EH (cell line): ENCODE results near the gene RB1.
"Not testable (repeated sequence)": the region's sequence is repeated elsewhere in the genome, so short reads cannot be mapped to it uniquely, and the experiment has no call there.

Experiments used
- DNase-seq: peaks from one replicate; pipeline ENCODE4 v3.0.0-alpha.2; 2015; ENCODE audit warnings: low read depth

Gene RB1

GRCh38 chr13:48349525-48349924, 46.0 kb downstream of the RB1 start:
- DNase-seq: no peak

DNA sequence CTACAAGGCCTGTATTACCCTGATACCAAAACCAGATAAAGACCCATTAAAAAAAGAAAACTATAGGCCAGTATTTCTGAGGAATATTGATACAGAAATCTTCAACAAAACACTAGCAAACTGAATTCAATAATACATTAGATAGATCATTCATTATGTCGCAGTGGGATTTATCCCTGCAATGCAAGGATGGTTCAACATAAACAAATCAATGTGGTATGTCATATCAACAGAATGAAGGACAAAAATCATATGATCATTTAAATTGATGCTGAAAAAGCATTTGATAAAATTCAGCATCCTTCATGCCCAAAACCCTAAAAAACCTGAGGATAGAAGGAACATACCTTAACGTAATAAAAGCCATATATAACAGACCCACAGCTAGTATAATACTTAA, 50.0 kb downstream of the RB1 start:
- DNase-seq: no peak

DNA sequence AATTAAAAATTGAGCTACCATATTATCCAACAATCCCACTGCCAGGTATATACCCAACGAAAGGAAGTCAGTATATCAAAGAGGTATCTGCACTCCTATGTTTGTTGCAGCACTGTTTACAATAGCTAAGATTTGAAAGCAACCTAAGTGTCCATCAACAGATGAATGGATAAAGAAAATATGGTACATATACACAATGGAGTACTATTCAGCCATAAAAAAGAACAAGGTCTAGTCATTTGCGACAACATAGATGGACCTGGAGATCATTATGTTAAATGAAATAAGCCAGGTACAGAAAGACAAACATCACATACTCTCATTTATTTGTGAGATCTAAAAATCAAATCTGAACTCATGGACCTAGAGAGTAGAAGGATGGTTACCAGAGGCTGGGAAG, 52.0 kb downstream of the RB1 start:
- DNase-seq: not testable (repeated sequence)

DNA sequence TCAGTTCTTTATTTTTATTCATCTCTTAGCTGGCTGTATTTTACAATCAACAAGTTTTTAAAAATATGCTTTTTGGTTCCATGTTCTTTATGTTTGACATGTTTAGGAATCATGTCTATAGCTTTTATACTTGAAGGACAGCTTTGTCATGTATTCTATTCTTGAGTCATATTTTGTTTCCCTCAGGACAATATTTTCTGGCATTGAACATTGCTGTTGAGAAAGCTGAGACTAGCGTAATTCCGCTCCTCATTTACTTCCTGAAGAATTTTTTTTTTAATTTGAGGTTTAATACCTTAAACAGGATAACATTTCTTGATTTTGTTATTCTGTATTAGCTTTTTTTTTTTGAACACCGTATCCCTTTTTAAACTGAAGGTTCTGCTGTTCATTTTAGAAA, 53.2 kb downstream of the RB1 start:
- no peak for DNase-seq

GRCh38 chr13:48369988-48370387, 66.4 kb downstream of the RB1 start:
- DNase-seq: no peak

GRCh38 chr13:48370815-48371214, 67.3 kb downstream of the RB1 start:
- DNase-seq: no peak

DNA sequence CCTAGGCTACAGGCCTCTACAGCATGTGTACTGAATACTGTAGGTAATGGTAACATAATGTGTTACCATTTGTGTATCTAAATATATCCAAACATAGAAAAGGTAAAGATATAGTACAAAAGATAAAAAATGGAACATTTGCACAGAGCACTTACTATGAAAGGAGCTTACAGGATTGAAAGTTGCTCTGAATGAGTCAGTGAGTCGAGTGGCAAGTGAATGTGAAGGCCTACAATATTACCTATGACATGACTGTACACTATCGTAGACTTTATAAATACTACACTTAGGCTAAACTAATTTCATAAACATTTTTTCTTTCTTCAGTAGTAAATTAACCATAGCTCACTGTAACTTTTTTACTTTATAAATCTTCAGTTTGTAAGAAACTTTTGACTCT, 74.3 kb downstream of the RB1 start:
- no peak for DNase-seq

DNA sequence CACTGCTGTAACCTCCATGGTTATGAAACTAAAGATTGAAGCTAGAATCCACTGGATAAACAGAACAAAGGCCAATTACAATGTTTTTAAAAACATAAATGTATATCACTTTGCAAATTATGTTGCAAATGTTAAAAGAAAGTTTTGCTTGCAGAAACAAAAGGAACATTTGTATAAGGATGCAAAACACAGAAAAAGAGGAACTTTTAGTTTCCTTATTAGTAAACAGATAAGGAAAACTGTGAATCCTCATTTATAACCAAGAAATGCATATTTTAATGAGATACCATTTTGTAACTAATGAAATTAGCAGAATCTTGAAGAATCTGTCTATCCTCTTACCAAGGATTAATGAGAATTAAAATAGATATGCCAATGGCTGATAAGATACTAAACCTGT, 77.0 kb downstream of the RB1 start:
- no peak for DNase-seq

DNA sequence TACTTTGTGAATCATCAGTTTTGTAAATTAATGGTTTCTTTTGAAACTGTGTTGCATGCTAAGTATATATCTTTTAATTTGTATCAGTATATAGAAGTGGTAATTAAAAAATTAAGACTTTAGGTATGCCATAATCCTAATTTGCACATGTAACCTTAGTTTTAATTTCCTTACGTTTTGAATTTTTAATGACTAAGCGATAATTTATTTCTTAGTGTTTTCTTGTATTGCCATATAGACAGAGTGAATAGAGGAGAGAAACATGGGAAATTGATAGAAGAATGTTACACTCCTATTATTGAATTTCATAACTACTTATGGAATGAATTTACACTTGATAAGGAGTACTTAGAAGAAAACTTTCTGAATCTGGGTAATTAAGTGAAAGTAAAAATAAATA, 79.8 kb downstream of the RB1 start:
- DNase-seq: no peak

DNA sequence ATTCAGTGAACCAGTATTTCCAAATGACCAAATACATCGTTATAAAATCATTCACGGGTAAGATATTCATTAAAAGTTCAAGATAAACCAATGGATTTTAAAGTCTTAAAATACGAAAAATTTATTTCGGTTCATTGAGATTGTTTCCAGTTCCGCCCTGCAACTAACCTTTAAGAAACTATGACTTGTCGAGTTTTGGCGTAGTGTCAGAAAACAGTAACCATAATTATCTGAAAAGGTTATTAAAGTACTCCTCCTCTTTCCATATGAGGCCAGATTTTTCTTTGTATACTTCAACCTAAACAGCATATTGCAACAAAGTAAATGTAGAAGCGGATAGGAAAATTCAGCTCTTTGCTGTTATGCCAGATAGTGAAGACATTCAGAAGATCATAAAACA, 83.3 kb downstream of the RB1 start:
- DNase-seq: no peak

DNA sequence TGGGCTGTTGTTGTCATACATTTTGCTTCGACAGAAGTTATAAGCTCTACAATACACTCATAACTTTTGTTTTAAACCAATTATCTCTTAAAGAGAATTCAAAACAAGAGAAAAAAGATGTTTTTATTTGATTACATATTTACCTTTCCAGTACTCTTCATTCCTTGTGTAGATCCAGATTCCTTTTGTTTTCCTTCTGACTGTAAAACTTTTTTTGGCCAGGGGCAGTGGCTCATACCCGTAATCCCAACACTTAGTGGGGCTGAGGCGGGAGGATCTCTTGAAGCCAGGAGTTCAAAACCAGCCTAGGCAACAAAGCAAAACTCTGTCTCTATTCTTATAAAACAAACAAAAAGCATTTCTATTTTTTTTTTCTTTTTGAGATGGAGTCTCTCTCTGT, 87.7 kb downstream of the RB1 start:
- no peak for DNase-seq

GRCh38 chr13:48393030-48393697, 89.6 kb downstream of the RB1 start:
- no peak for DNase-seq

GRCh38 chr13:48393698-48394085, 90.1 kb downstream of the RB1 start:
- no peak for DNase-seq

DNA sequence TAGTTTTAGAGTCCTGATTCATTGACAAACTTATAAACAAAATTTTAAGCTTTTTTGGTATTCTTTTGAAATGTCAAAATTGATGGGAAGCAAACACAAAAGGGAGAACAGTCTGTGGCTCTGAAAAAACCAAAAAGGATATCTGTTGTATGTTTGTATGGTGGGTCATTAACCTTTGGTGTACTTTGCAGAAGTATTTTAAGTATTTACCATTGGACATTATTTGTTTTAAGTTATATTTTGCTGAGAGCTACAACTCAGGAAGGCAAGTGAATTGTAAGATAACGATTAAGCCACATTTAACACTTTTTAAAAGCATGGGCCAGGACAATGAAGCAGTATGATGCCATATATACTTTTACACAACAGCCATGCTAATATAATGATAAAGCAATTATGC, 94.2 kb downstream of the RB1 start:
- DNase-seq: no peak

DNA sequence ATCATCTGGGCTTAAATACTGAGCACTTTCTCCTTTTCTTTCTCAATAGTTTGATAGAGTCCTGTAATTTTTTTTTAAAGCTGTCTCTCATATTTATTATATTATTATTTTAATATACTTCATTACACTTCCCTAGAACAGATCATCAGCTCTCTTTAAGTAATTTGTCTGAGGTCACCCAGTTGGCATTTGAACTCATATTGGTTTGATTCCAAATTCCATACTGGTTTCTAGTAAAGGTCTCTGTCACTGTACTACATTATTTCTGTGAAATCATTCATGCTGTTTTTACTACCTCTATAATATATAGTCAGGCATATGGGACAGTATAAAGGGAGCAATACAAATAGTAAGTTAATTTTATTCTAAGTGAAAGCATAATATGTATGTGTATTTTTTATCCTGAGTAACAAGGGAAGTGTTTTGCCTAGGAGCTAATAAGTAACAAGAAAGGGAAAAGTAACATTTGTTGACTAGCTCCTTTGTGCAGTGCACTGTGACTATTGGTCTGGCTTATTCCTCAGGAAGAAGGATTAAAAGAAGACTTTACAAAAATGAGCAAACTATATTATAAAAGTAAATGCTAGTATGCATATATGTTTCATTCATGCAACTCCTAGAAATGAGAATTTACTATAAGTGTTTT, 95.0 kb downstream of the RB1 start:
- DNase-seq: peak; percentile 60

GRCh38 chr13:48400090-48400694, 96.6 kb downstream of the RB1 start:
- peak; percentile 28 for DNase-seq

DNA sequence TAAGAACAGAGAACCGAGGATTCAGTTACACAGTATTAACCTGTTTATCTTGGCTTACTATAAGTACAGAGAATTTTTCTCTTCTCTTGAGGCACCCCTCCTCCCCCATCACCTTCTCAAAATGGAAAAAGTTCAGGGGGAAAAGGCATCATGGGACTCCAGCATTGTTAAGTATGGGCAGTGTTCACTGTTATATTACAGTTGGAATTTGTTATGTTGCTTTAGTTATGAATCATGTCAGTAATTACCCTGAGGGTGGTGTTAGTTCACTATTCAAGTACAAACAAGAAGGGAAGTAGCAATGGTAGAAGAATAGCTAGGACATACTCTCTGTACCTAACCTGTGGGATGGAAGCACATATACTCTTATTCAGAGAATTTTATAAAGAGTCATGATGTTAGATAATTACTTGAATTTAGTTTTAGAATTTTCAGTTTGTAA, 97.3 kb downstream of the RB1 start:
- DNase-seq: peak; percentile 92

GRCh38 chr13:48401480-48401879, 97.9 kb downstream of the RB1 start:
- DNase-seq: peak; percentile 54

GRCh38 chr13:48402325-48402932, 98.9 kb downstream of the RB1 start:
- DNase-seq: peak; percentile 18

DNA sequence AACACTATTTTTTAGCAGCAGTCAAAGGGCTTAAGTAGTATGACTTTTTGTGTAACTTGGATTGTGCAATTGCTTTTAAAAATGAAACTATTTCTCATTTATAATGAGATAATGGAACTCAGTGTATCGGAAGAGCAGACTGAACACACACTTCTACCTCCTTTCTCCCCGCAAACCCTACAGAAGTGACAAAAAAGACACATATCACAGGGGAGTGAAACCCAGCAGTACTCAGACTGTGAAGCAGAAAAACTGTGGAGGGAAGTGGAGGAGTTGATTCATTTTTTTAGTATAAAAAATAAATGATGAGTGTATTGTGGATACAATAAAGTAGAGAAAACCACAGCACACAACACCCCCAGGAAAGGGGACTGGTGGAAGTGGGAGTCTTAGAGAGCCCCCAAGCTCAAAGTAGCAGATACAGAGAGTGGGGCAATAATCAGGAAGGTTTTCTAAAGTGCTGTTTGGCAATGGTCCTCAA, 99.6 kb downstream of the RB1 start:
- DNase-seq: peak; percentile 20

DNA sequence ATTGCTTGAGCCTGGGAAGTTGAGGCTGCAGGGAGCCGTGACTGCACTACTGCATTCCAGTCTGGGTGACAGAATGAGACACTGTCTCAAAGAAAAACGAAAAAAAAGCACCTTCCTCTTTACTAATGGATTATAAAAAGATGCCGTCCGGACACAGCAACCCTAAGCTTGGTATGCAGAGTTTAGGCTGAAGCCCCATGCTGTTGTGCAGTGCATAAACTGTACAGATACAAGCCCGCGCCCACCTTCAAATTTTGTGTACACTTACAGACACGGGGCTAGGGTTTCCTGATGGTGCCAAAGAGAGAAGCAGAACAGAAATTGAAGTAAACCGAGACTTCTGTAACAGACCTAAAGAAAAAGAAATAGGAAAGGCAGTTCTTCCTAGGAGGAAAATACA, 100.4 kb downstream of the RB1 start:
- DNase-seq: no peak

DNA sequence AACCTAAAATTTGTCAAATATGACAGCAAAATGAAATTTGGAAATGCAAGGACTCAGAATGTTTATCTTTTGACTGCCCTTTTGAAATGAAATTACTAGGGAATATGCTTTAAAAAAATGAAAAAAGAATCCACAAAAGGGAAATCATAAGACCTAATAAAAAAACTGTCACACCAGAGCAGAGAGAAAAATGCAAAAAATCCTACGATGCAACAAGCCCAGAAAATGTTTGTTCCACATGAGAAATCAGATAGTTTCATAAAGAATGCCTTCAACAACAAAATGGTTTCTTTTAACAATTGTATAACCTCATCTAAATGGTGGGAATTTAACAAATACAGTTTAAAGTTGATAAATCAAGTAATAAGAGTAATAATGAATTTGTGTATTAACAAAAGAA, 101.4 kb downstream of the RB1 start:
- peak; percentile 43 for DNase-seq

GRCh38 chr13:48405875-48406274, 102.3 kb downstream of the RB1 start:
- DNase-seq: no peak
